Fibroblast of pulmonary artery (primary cell): ENCODE measurements around the gene CDH3.
"Not testable (repeated sequence)": the region's sequence is repeated elsewhere in the genome, so short reads cannot be mapped to it uniquely, and the experiment has no call there.

Experiments
- DNase-seq: peaks from one replicate; pipeline ENCODE4 v3.0.0-alpha.2; 2010; ENCODE audit warnings: low read depth
- H3K4me3 ChIP-seq: replicated peaks from 2 replicates; pipeline ENCODE4 v1.5.1; 2011; ENCODE audit warnings: low read depth, mild to moderate bottlenecking, control low read depth, low read length, moderate library complexity
- TF ChIP-seq, protein P1 (sequence below): IDR thresholded peaks from 2 replicates; pipeline ENCODE4 v1.5.1; 2011; ENCODE audit warnings: mild to moderate bottlenecking, control low read depth, low read length, inconsistent platforms; ENCODE audit errors: missing control alignments

Gene CDH3

DNA sequence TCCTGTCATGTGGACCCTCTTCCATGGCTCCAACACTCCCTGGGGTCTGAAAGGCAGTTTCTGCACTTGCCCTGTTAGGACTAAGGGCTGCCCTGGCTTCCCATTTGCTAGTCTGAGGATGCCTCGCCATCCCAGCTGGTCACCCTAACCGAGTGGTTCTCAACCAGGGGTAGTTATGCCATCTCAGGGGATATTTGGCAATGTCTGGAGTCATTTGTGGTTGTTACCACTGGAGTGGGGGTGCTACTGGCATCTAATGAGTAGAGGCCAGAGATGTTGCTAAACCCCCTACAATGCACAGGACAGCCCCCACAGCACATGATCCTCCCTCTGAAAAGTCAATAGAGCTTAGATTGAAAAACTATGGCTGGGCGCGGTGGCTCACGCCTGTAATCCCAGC lies 65.1 kb downstream of the CDH3 start:
- no peak for DNase-seq

DNA sequence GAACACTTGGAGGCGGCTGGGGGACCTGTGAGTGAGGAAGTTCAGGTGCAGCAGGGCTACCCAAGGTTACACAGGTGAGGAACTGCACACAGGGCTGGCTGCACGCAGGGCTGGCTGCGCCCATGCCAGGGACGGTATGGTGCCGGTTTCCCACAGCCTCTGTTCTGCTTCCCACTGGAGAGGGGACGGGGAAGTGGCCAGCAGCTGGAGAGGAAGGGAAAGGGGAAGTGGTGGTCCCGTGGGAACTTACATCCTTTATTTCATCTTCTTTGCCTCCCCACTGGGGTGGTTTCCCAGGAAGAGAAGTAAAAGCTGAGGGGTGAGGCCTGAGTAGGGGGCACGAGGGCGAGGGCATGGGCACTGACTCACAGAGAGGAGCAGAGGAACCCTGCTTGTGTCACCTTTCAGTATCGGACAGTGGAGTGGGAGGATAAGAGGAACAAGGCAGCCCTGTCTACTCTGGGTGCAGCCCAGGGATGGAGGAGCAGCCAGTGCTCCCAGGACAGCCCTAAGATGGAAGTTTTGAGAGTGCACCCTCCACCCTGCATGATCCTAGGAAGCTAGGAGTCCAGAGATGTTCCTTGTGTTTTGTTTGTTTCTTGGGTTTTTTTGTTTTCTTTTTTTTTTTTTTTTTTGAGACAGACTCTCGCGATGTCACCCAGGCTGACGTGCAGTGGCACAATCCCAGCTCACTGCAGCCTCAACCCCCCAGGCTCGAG lies 66.5 kb downstream of the CDH3 start:
- no peak overlapping the region for H3K4me3 ChIP-seq
- no peak for DNase-seq
- TF ChIP-seq, protein P1, sequence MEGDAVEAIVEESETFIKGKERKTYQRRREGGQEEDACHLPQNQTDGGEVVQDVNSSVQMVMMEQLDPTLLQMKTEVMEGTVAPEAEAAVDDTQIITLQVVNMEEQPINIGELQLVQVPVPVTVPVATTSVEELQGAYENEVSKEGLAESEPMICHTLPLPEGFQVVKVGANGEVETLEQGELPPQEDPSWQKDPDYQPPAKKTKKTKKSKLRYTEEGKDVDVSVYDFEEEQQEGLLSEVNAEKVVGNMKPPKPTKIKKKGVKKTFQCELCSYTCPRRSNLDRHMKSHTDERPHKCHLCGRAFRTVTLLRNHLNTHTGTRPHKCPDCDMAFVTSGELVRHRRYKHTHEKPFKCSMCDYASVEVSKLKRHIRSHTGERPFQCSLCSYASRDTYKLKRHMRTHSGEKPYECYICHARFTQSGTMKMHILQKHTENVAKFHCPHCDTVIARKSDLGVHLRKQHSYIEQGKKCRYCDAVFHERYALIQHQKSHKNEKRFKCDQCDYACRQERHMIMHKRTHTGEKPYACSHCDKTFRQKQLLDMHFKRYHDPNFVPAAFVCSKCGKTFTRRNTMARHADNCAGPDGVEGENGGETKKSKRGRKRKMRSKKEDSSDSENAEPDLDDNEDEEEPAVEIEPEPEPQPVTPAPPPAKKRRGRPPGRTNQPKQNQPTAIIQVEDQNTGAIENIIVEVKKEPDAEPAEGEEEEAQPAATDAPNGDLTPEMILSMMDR = no peak

More for the DNA sequence above, 65.1 kb downstream of the CDH3 start:
- TF ChIP-seq, protein P1 = no peak
- no peak overlapping the region for H3K4me3 ChIP-seq

DNA sequence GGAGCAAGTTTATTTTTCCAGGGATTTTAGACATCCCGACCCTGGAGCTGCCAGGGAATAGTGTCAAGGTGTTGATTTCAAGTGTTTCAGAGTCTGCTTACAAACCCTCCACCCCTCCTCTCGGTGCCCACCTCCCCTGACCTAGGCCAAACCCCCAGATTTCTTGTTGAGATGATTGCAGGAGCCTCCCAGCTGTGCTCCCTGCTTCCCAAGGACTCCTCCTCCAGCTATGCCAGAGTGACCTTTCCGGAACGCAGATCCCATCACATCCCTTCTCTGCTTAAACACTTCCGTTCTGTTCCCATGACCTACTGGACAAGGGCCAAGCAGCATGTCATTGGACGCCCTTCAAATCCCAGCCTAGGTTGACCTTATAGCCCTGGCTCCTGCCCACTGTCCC lies 68.3 kb downstream of the CDH3 start:
- no peak for DNase-seq
- TF ChIP-seq, protein P1 = no peak

DNA sequence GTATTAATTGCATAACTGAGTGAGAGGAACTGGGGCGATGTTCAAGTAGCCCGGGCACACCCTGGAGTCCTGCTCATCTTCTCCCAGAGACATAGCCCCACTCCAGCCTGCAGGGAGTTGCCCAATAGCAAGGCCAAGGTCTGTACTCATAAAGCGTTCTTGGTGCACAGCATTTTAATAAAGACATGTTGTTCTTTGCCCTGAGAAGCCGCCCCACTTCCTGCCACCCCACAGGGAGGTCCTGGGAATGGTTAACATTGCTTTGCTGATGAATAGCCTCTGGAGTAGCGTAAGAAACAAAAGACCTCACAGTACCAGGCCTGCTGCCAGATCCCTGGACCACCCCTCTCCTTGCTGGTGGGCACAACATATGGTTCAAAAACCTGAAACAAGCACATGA lies 70.4 kb downstream of the CDH3 start:
- H3K4me3 ChIP-seq = no peak overlapping the region
- DNase-seq = no peak
- TF ChIP-seq, protein P1 = no peak

More for the DNA sequence above, 68.3 kb downstream of the CDH3 start:
- H3K4me3 ChIP-seq = no peak overlapping the region

DNA sequence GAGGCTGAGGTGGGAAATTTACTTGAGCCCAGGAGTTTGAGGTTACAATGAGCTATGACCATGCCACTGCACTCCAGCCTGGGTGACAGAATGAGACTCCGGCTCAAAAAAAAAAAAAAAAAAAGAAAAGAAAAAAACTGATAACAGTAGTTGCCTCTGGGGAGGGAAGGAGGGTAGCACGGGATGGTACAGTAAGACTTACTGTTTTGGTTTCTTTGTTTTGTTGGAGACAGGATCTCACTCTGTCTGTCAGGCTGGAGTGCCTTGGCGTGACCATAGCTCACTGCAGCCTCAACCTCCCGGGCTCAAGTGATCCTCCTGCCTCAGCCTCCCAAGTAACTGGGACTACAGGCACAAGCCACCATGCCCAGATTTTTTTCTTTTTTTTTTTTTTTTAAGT lies 71.4 kb downstream of the CDH3 start:
- DNase-seq, H3K4me3 ChIP-seq: not testable (repeated sequence)

DNA sequence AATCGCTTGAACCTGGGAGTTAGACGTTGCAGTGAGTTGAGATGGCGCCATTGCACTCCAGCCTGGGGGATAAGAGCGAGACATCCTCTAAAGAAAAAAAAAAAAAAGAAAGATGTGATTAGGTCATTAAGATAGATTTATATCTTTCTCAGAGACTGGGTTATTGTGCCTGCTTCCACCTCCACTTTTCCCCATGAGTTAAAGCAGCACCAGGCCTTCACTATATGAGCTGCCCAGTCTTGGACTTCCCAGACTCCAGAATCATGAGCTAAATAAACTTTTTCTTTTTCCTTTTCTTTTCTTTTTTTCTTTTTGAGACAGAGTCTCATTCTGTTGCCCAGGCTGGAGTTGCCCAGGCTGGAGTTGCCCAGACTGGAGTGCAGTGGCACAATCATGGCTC lies 72.6 kb downstream of the CDH3 start:
- H3K4me3 ChIP-seq = no peak overlapping the region
- TF ChIP-seq, protein P1 = no peak
- no peak for DNase-seq

DNA sequence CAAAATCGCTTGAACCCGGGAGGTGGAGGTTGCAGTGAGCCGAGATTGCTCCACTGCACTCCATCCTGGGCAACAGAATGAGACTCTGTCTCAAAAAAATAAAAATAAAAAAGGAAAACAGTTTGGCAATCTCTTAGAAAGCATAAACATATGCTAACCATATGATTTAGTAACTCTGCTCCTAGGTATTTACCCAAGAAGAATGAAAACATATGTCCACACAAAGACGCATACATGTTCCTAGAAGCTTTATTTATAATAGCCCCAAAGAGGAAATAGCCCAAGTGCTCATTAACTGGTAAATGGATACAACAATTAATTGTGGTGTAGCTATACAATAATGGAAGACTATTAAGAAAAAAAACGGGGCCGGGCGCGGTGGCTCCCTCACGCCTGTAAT lies 73.5 kb downstream of the CDH3 start:
- TF ChIP-seq, protein P1 = no peak
- no peak for DNase-seq
- no peak overlapping the region for H3K4me3 ChIP-seq
